ENCODE data around the gene BCL2L2.

Gene BCL2L2

DNA sequence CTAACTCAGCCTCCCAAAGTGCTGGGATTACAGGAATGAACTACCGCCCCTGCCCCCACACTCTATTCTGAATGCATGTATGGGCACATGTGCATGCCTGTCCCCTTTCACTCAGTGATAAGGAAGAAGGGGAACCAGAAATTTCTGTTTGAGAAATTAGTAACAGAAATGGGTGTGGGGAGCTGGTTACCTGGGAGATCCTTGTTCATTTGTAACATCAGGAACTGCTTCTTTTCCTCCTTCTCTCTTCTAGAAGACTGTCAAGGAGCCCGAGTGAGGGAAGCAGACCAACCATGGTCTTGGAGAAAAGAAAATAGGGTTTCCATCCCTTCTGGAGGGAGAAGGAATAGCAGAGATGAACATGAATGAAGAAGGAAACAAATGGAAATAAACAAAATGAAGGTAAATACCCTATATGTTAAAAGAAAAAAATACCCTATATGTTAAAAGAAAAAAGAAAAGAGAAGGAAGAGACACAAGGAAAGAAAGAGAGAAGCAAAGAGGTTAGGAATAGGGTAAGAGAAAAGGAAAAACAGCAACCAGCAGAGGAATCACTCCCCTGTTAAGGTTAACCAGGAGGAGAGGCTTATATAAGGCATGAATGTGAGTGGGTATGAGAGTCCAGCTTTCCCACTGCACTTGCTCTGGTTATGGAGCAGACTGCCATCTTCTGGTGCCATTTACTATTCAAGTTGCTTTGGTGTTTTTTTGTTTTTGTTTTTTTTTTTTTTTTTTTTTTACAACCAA is 7.2 kb upstream of the BCL2L2 start:
- no peaks in the 10 kb centered on the region for H3K36me3 ChIP-seq
- peak; percentile 52 for TF ChIP-seq CTCF (IDR thresholded peaks at IDR 0.05; ENCODE audit: low read depth, low read length)
- H3K9me3 ChIP-seq: no peaks in the 10 kb centered on the region
- no peaks in the 10 kb centered on the region for H3K4me1 ChIP-seq
- no peak overlapping the region for H3K4me3 ChIP-seq (ENCODE audit: low read depth, low read length)
- DNase-seq: peak; percentile 46
- H3K27me3 ChIP-seq: peaks cover 3% of the 10 kb centered on the region; the same call in 1 of the 2 replicates

GRCh38 chr14:23299986-23300686 is 6.5 kb upstream of the BCL2L2 start:
- Histone ChIP-seq H3K4me1 (no peaks in the 10 kb centered on the region), H3K36me3 (no peaks in the 10 kb centered on the region), H3K9me3 (no peaks in the 10 kb centered on the region), H3K4me3 (ENCODE audit: low read depth, low read length) (peak overlapping the region; percentile 87), H3K27me3 (no peaks in the 10 kb centered on the region)
- no peak for TF ChIP-seq CTCF (IDR thresholded peaks at IDR 0.05; ENCODE audit: low read depth, low read length)
- DNase-seq: no peak

- no peak for DNase-seq
- Histone ChIP-seq H3K36me3 (no peaks in the 10 kb centered on the region), H3K27me3 (no peaks in the 10 kb centered on the region), H3K4me3 (ENCODE audit: low read depth, low read length) (peak overlapping the region; percentile 87), H3K4me1 (no peaks in the 10 kb centered on the region), H3K9me3 (no peaks in the 10 kb centered on the region)
- no peak for TF ChIP-seq CTCF (IDR thresholded peaks at IDR 0.05; ENCODE audit: low read depth, low read length)
These were observed 5.9 kb upstream of the BCL2L2 start for GRCh38 chr14:23300687-23301223.

GRCh38 chr14:23301288-23301968 is 5.2 kb upstream of the BCL2L2 start:
- no peaks in the 10 kb centered on the region for H3K9me3 ChIP-seq
- TF ChIP-seq CTCF (IDR thresholded peaks at IDR 0.05; ENCODE audit: low read depth, low read length): peak; percentile 56
- H3K4me3 ChIP-seq (ENCODE audit: low read depth, low read length): peak overlapping the region; percentile 87
- H3K36me3 ChIP-seq: no peaks in the 10 kb centered on the region
- peak; percentile 99 for DNase-seq
- H3K4me1 ChIP-seq: no peaks in the 10 kb centered on the region
- no peaks in the 10 kb centered on the region for H3K27me3 ChIP-seq

DNA sequence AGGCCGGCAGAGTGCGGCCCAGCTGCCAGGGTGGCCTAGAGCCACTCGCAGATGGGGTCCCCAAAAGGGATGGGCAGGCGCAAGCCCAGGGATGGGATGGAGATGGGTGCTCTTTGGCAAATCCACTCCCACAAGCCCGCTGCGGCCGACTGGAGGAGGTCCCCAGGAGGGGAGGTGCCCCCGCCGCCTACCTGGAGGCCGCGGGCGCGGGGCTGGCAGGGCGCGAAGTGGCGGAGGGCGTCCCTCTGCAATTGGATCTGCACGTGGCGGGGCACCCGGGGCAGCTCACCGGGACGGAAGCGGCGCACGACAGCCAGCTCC is 4.7 kb upstream of the BCL2L2 start:
- peak overlapping the region; percentile 61 for H3K4me3 ChIP-seq (ENCODE audit: low read depth, low read length)
- H3K9me3 ChIP-seq: no peaks in the 10 kb centered on the region
- no peaks in the 10 kb centered on the region for H3K27me3 ChIP-seq
- no peak for TF ChIP-seq CTCF (IDR thresholded peaks at IDR 0.05; ENCODE audit: low read depth, low read length)
- H3K4me1 ChIP-seq: no peaks in the 10 kb centered on the region
- DNase-seq: no peak
- no peaks in the 10 kb centered on the region for H3K36me3 ChIP-seq

Data from BE2C (cell line).